H54 (cell line): ENCODE measurements around the gene NECTIN3.
A peak's percentile ranks its signal among the peaks of the same experiment; 100 is the strongest.

ENCODE experiments used
- DNase-seq: peaks from one replicate; pipeline ENCODE4 v3.0.0; 2011; ENCODE audit warnings: low spot score, mixed read lengths; ENCODE audit not compliant: insufficient read length
- FAIRE-seq: peaks from 3 replicates; lab custom pipeline; 2011; peaks lifted over from hg19 to GRCh38; lab: Jason Lieb, UNC
- POLR2A ChIP-seq: IDR thresholded peaks from 2 replicates; pipeline ENCODE4 v1.6.1; 2011; ENCODE audit warnings: low read depth, mild to moderate bottlenecking, low read length

NECTIN3 gene

DNA sequence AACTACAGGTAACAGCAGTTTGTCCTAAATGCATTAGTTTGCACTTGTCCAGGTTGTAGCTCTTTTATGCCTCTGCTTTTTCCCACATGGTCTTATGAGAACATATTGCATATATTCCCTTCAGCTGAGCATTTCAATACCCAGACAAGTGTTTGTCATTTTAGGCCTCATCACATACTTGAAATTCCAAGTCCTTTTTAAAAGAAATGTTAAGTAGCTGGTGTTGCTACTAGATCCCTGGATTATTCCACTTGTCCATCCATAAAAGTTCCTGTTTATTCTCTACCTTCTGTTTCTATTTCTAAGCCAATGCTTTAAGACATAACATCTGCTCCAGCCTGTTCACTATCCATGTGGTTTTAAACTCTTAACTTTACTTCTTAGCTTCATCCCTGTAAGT, 128.4 kb downstream of the NECTIN3 start:
- no peak for TF ChIP-seq POLR2A
- no peak for FAIRE-seq
- no peak for DNase-seq

DNA sequence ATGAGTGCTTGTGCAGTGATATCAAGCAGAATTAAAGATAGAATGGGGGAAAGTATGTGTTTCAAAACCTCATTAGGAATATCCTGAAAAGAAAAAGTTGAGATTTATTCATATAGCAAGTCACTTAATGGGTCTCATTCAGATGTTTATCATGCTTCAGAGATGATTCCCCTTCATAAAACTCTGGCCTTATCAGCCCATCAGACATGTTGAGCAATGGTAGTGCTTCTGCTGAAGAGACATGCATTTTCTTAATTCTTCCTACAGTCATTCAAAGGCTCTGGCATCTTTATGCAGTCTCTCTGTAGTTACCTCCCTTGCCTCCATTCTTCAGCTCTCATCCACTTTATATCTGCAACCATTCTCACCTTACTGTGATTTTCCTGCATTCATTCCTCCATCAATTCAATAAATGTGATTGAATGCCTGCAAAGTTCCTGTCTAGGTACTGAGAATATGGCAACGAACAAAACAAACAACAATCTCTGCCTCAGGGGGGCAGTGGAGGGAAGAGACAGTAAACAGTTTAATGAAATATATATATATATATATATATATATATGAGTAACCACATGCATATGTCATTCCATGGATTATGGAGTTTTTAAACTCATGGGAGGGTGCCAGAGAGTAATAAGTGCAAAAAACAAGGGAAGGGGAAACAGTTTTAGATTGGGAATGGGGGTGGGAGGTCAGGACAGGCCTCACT, 138.5 kb downstream of the NECTIN3 start:
- TF ChIP-seq POLR2A = no peak
- no peak for FAIRE-seq
- DNase-seq = no peak

DNA sequence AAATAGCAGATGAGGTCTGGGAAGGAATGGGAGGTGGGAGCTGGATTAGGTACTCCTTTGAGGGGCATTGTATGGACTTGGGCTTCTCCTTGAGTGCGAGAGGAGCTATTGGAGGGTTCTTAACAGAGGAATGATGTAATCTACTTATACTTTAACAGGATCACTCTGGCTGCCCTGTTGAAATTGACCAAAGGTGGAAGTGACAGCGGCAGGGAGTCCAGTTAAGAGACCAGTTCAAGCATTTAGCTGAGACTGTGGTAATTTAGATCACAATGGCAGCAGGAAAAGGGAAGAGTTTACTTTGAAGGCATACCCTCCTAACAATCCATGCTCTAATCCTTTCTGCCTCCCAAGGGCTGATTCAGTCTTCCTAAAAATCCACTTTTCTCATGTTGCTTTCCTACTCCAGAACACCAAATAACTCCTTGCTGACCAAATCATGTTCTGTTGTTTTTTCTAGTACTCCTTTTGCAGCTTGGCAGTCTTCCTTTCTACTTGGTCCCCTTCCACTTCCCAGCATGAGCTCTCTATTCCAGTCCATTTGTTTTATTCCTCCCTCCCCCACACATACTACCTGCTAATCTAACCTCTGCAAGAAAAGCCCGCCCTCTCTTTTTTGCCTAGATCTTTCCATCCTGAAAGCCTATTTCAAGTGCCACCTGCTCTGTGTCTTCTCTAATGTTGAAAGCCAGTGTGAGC, 139.4 kb downstream of the NECTIN3 start:
- no peak for TF ChIP-seq POLR2A
- no peak for FAIRE-seq

DNA sequence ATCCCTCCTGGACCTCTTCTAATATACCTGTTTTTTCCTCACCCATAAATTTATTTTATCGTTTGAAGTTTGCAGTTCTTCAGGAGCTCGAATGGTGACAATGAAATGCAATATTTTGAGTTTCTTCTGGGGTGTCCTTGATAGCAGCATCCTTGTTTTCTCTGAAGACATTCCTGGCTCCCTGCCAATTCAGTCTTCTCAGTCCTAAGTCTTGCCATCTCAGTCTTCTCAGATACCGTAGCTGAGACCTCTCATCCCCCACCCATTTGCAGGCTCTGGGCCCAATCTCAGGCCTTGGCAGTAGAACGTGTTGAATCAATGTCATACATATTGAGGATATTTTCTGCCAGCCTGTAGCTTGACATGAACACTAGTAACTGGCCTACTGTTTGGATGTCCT, 140.9 kb downstream of the NECTIN3 start:
- no peak for FAIRE-seq

More for the DNA sequence above, 139.4 kb downstream of the NECTIN3 start:
- no peak for DNase-seq

DNA sequence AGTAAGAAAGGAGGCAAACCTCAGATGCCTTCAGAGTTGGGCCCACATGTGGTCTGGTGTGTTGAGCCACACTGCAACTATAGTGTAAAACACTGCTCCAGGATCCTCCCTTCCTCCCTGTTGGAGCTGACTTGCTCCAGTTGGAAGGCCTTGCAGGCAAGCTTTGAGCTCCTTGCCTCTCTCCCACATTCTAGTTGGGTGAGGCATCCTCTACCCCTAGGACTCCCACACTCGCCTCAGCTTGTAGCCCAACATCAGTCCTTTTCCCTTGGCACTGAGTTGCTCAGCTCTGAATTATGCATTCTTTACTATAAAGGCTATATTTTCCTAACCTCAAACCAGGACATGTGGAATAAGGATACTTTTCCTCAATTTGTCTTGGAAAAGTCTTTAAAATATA, 143.9 kb downstream of the NECTIN3 start:
- no peak for TF ChIP-seq POLR2A
- no peak for FAIRE-seq
- DNase-seq = no peak

More for the DNA sequence above, 140.9 kb downstream of the NECTIN3 start:
- no peak for DNase-seq
- TF ChIP-seq POLR2A = no peak

DNA sequence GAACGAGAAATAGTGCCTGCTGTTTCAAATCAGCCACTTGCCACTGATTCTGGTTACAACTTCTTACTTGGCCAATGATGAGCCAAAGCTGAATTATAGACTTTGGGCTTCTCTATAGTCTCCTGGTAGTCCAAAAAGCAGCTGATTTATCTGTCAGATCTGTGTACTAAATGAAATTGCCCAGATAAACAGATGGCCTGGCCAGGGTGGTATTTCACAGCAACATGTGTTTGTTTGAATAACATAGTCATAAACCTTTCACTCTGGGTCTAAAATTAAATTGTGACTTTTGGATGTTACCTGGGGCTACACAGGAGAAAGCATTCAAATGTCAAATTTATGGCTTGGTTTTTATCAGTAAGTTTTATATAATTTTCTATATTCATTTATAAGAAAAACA, 147.0 kb downstream of the NECTIN3 start:
- FAIRE-seq (no peak), DNase-seq (no peak)
- no peak for TF ChIP-seq POLR2A

DNA sequence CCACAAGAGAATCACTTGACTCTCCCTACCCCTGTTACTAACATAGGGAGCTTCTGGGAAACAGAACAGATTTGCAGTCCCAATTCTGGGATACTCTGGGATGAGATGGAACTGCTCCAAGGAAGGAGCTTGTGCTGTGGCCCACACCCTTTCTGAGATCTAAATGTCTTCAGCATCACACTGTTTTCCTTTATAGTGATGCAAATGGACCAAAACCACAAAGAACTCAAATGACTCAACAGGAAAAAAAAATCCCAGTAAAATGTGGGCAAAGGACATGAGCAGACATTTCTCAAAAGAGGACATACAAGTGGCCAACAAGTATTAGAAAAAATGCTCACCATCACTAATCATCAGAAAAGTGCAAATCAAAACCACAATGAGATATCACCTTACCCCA, 155.6 kb downstream of the NECTIN3 start:
- FAIRE-seq (peak; percentile 50), DNase-seq (no peak)
- no peak for TF ChIP-seq POLR2A

DNA sequence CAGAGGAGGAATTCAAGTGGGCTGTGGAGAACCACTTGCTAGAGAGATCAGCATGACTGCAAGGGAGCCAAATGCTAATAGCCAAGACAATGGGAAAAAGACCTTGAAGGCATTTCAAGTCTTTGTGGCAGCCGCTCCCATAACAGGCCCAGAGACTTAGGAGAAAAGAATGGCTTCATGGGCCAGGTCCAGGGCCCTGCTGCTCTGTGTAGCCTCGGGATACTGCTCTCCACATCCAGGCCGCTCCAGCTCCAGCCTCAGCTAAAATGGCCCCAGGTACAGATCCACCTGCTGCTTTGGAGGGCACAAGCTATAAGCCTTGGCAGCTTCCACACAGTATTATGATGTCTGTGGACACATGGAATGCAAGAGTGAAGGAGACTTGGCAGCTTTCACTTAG, 157.7 kb downstream of the NECTIN3 start:
- FAIRE-seq = no peak
- no peak for TF ChIP-seq POLR2A

DNA sequence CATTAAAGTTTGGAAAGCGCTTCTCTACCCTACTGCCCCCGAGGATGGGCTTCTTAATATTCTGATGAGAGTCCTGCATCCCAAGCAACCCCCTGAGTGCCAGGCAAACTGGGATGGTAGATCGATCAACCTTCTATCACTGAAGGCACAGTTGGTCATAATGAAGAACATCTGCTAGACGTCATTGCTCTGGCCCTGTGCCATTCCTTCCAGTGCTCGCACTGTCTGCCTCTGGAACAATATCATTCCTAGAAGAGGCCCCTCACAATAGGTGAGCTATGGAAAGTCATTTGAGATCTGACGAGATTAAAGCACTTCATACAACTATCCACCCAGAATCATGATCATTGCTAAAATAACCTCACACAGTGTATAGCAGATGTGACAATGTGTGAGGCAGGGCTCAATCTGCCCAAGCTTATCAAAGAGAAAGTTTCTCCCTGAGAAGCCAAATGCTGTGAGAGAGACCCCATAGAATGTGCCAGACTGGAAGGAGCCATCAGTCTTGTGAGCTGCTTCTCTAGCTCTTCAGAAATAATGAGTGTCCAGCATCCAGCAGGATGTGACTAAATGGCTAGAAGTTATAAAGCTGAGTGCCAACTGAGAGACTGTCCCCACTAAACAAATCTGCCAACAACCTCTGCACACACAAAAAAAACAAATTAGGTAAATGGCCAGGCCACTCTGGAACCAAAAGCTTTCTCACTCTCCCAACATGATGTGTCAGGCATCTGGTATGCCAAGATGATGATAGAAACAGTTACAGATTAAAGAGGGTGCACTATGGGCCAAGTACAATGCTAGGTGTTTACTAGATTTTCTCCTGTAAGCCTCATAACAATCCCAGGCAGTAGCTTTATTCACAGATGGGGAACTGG, 165.5 kb downstream of the NECTIN3 start:
- TF ChIP-seq POLR2A = no peak
- no peak for DNase-seq
- FAIRE-seq = peak; percentile 36

More for the DNA sequence above, 157.7 kb downstream of the NECTIN3 start:
- DNase-seq = no peak

DNA sequence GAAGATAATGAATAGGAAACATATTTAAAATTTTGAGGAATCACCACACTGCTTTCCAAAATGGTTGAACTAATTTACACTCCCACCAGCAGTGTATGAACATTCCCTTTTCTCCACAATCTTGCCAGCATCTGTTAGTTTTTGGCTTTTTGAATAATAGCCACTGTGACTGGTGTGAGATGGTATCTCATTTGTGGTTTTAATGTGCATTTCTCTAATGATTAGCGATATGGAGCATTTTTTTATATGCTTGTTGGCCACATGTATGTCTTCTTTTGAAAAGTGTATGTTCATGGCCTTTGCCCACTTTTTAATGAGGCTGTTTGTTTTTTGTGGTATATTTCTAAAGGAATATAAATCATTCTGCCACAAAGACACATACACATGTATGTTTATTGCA, 166.3 kb downstream of the NECTIN3 start:
- DNase-seq = no peak
- no peak for FAIRE-seq

DNA sequence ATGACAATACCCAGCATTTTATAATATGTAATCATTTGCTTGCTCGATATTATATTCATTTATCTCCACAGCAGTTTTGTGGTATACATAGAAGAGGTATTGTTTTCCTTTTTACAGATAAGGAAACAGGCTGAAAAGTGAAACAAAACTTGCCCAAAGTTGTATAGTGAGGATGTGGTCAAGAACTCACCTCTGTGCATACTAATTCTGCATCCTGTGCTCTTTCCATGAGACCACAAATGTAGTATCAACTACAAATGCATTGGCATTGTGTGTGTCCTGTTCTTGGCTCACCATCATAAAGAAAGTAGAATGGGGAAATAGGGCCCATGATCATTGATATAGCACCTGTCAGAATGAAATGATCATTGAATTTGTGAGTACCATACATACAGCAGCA, 167.3 kb downstream of the NECTIN3 start:
- DNase-seq (no peak), FAIRE-seq (no peak)
- TF ChIP-seq POLR2A = no peak

More for the DNA sequence above, 166.3 kb downstream of the NECTIN3 start:
- TF ChIP-seq POLR2A = no peak

DNA sequence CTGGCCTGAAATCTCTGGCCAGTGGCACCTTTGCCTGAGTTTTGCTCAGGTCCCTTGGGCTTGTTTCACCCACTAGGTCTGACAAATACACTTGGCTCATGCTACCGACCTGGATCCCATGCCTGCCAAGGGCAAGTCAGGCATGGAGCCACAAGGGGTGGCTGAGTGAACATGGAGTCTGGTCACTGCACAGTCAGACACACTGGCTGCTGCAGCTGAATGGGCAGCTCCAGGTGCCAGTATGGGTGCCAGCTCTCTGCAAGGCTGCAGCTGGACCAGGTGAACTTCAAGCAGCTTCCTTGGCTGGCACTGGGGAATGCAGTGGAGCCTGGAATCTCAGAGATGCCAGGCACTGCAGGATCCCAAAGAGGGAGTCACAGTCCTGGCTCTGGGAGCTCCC, 170.3 kb downstream of the NECTIN3 start:
- no peak for DNase-seq
- no peak for TF ChIP-seq POLR2A
- FAIRE-seq = no peak
